ENCODE data around the gene FAM187B.

The FAM187B gene

DNA sequence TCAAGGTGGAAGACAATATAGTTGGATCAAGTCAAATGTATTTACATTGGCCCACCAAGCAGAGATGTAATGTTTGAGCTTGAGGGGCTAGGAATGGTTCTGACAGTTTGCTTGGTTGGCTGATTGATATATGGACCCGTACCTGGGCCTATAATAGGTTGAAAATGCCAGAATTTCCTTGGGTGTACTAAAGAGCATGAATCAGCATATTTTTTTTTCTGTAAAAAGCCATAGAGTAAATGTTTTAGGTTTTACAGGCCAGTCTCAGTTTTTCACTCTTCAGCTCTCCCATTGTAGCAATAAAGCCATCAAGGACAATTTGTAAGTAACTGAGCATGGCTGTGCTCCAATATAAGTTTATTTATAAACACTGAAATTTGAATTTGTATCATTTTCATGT is 47.2 kb downstream of the FAM187B start:
- WGBS (ENCODE audit: extremely low coverage, insufficient coverage, low lambda C conversion rate) = no CpG with 5 or more reads among the region's 1 CpG

DNA sequence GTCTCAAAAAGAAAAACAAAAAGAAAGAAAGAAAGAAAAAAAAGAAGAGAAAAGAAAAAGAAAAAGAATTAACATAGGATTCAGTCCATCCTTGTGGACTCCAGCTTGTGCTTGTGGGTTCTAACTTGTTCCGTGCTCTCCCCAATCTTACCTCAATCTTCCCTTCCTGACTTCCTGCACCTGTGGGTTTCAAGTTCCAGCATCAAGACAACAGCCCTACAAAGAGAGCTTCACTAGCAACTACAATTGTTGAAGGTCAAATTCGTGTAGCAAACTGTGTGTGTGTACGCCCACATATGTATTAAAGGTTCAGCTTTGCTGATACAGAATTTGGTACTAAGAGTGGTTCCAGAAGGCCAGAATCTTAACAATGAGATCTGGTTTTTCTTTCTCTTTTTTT is 48.7 kb downstream of the FAM187B start:
- Histone ChIP-seq H3K4me3 (ENCODE audit: low read length) (no peak overlapping the region), H3K9ac (ENCODE audit: low read length) (no peak overlapping the region), H3K18ac (ENCODE audit: low read length) (no peak overlapping the region), H3K79me2 (ENCODE audit: control insufficient read depth, insufficient read depth, low read length) (no peaks in the 10 kb centered on the region), H3K79me1 (ENCODE audit: low read length) (no peaks in the 10 kb centered on the region), H3K27me3 (ENCODE audit: insufficient read depth, low read length, poor library complexity) (no peaks in the 10 kb centered on the region), H3K56ac (ENCODE audit: low read length) (no peak overlapping the region), H3K27ac (ENCODE audit: low read depth, low read length) (no peak overlapping the region), H4K8ac (ENCODE audit: low read depth, low read length) (no peak overlapping the region), H4K5ac (ENCODE audit: low read length) (no peak overlapping the region), H3K36me3 (ENCODE audit: control insufficient read depth, insufficient read depth, low read length) (no peaks in the 10 kb centered on the region), H2AK5ac (ENCODE audit: low read length) (no peak overlapping the region), H3K4me2 (ENCODE audit: low read length) (no peak overlapping the region), H2BK5ac (ENCODE audit: low read length) (no peak overlapping the region), H3K4ac (ENCODE audit: low read depth, low read length) (no peak overlapping the region), H3K4me1 (ENCODE audit: control insufficient read depth, low read depth, low read length) (no peaks in the 10 kb centered on the region), H3K23ac (ENCODE audit: low read length) (no peak overlapping the region), H2BK15ac (replicated peaks; ENCODE audit: low read depth) (no peak overlapping the region), H2BK120ac (ENCODE audit: low read depth, low read length) (no peak overlapping the region)
- DNase-seq = no peak
- no CpG with 5 or more reads among the region's 3 CpGs for WGBS (ENCODE audit: extremely low coverage, insufficient coverage, low lambda C conversion rate)

More for the DNA sequence above, 47.2 kb downstream of the FAM187B start:
- H3K79me1 ChIP-seq (ENCODE audit: low read length) = no peaks in the 10 kb centered on the region
- H3K4me2 ChIP-seq (ENCODE audit: low read length) = no peak overlapping the region
- no peak overlapping the region for H2BK120ac ChIP-seq (ENCODE audit: low read depth, low read length)
- no peak overlapping the region for H3K23ac ChIP-seq (ENCODE audit: low read length)
- no peaks in the 10 kb centered on the region for H3K4me1 ChIP-seq (ENCODE audit: control insufficient read depth, low read depth, low read length)
- H3K79me2 ChIP-seq (ENCODE audit: control insufficient read depth, insufficient read depth, low read length) = no peaks in the 10 kb centered on the region
- H3K4ac ChIP-seq (ENCODE audit: low read depth, low read length) = no peak overlapping the region
- no peak overlapping the region for H3K9ac ChIP-seq (ENCODE audit: low read length)
- H3K4me3 ChIP-seq (ENCODE audit: low read length) = no peak overlapping the region
- no peak overlapping the region for H3K18ac ChIP-seq (ENCODE audit: low read length)
- no peak for DNase-seq
- no peak overlapping the region for H2BK15ac ChIP-seq (replicated peaks; ENCODE audit: low read depth)
- no peak overlapping the region for H4K8ac ChIP-seq (ENCODE audit: low read depth, low read length)
- no peak overlapping the region for H2BK5ac ChIP-seq (ENCODE audit: low read length)
- no peaks in the 10 kb centered on the region for H3K27me3 ChIP-seq (ENCODE audit: insufficient read depth, low read length, poor library complexity)
- no peak overlapping the region for H3K27ac ChIP-seq (ENCODE audit: low read depth, low read length)
- no peak overlapping the region for H4K5ac ChIP-seq (ENCODE audit: low read length)
- no peaks in the 10 kb centered on the region for H3K36me3 ChIP-seq (ENCODE audit: control insufficient read depth, insufficient read depth, low read length)
- no peak overlapping the region for H3K56ac ChIP-seq (ENCODE audit: low read length)
- H2AK5ac ChIP-seq (ENCODE audit: low read length) = no peak overlapping the region

DNA sequence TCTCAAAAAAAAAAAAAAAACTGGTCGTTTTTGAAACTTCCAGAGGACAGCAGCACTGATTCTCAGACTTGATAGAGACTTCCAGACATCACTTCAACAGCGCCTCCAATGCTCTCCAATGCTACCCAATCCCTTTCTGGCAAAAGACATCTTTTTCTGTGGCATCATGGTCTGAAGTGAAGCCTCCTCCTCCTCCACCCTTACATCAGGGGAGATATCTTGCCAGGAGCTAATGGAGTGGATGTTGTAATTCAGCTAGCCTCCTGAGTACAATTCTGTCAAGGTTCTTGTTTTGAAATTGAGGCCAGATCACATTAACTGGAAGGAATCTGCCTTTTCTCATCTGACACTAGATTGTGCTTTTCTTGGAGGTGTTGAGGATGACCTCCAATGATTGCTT is 49.8 kb downstream of the FAM187B start:
- DNase-seq = no peak
- Histone ChIP-seq H3K23ac (ENCODE audit: low read length) (no peak overlapping the region), H3K9ac (ENCODE audit: low read length) (no peak overlapping the region), H2AK5ac (ENCODE audit: low read length) (no peak overlapping the region), H4K8ac (ENCODE audit: low read depth, low read length) (no peak overlapping the region), H3K27me3 (ENCODE audit: insufficient read depth, low read length, poor library complexity) (no peaks in the 10 kb centered on the region), H3K27ac (ENCODE audit: low read depth, low read length) (no peak overlapping the region), H3K4me3 (ENCODE audit: low read length) (no peak overlapping the region), H2BK120ac (ENCODE audit: low read depth, low read length) (no peak overlapping the region), H3K79me1 (ENCODE audit: low read length) (no peaks in the 10 kb centered on the region), H3K4me2 (ENCODE audit: low read length) (no peak overlapping the region), H4K5ac (ENCODE audit: low read length) (no peak overlapping the region), H3K79me2 (ENCODE audit: control insufficient read depth, insufficient read depth, low read length) (no peaks in the 10 kb centered on the region), H2BK5ac (ENCODE audit: low read length) (no peak overlapping the region), H3K4me1 (ENCODE audit: control insufficient read depth, low read depth, low read length) (no peaks in the 10 kb centered on the region), H3K18ac (ENCODE audit: low read length) (no peak overlapping the region), H3K4ac (ENCODE audit: low read depth, low read length) (no peak overlapping the region), H2BK15ac (replicated peaks; ENCODE audit: low read depth) (no peak overlapping the region), H3K56ac (ENCODE audit: low read length) (no peak overlapping the region), H3K36me3 (ENCODE audit: control insufficient read depth, insufficient read depth, low read length) (no peaks in the 10 kb centered on the region)
- no CpG with 5 or more reads among the region's 2 CpGs for WGBS (ENCODE audit: extremely low coverage, insufficient coverage, low lambda C conversion rate)

DNA sequence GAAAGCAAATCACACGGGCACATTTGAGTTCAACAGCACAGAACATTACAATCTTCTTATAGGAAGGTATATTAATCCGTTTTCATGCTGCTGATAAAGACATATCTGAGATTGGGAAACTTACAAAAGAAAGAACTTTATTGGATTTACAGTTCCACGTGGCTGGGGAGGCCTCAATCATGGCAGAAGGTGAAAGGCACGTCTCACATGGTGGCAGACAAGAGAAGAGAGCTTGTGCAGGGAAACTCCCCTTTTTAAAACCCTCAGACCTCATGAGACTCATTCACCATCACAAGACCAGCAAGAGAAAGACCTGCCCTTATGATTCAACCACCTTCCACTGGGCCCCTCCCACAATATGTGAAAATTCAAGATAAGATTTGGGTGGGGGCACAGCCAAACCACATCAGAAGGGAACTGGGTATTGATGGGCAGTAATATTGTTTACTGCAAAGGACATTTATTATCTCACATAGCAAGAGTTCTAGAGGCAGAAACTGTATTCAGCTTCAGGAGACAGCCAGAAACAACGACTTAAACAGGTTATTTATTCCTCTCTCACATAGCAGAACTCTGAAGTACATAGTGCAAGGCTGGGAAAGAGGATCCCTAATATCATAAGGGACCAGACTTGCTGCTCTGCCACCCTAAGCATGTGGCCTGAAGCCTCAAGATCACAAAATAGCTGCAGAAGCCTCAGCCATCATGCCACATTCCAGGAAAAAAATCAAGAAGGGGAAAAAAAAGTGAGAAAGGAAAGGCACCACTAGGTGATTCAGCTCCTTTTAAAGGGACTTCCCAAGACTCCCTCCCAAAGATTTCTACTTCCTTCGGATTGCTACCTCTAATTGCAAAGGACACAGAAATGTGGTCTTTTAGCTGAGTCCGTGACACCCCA is 50.9 kb downstream of the FAM187B start:
- no peaks in the 10 kb centered on the region for H3K79me1 ChIP-seq (ENCODE audit: low read length)
- no peak for DNase-seq
- H3K18ac ChIP-seq (ENCODE audit: low read length) = no peak overlapping the region
- H3K79me2 ChIP-seq (ENCODE audit: control insufficient read depth, insufficient read depth, low read length) = no peaks in the 10 kb centered on the region
- no peak overlapping the region for H2AK5ac ChIP-seq (ENCODE audit: low read length)
- H3K27ac ChIP-seq (ENCODE audit: low read depth, low read length) = no peak overlapping the region
- H3K27me3 ChIP-seq (ENCODE audit: insufficient read depth, low read length, poor library complexity) = no peaks in the 10 kb centered on the region
- no peaks in the 10 kb centered on the region for H3K4me1 ChIP-seq (ENCODE audit: control insufficient read depth, low read depth, low read length)
- H3K4ac ChIP-seq (ENCODE audit: low read depth, low read length) = no peak overlapping the region
- no peak overlapping the region for H3K56ac ChIP-seq (ENCODE audit: low read length)
- no peak overlapping the region for H3K4me3 ChIP-seq (ENCODE audit: low read length)
- H2BK120ac ChIP-seq (ENCODE audit: low read depth, low read length) = no peak overlapping the region
- no peak overlapping the region for H2BK15ac ChIP-seq (replicated peaks; ENCODE audit: low read depth)
- no peak overlapping the region for H3K23ac ChIP-seq (ENCODE audit: low read length)
- H2BK5ac ChIP-seq (ENCODE audit: low read length) = no peak overlapping the region
- H3K36me3 ChIP-seq (ENCODE audit: control insufficient read depth, insufficient read depth, low read length) = no peaks in the 10 kb centered on the region
- no peak overlapping the region for H3K4me2 ChIP-seq (ENCODE audit: low read length)
- H4K5ac ChIP-seq (ENCODE audit: low read length) = no peak overlapping the region
- WGBS (ENCODE audit: extremely low coverage, insufficient coverage, low lambda C conversion rate) = no CpG with 5 or more reads among the region's 7 CpGs
- no peak overlapping the region for H3K9ac ChIP-seq (ENCODE audit: low read length)
- H4K8ac ChIP-seq (ENCODE audit: low read depth, low read length) = no peak overlapping the region

DNA sequence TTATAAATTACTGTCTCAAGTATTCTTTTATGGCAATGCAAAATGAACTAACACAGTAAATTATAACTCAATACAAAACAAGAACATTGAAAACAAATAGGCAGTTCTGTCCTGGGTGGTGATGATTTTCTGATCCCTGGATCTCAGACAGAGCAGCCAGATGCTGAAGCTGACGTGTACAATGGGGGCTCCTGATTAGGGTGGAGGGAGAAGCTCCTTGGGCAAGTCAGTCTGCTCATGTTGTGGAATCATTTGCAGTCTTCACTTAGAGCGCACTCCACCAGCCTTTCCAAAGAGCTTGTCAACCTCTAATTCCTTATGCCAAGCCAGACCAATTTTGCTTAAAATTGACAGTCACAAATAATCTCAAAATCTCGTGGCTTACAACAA is 52.4 kb downstream of the FAM187B start:
- no peaks in the 10 kb centered on the region for H3K36me3 ChIP-seq (ENCODE audit: control insufficient read depth, insufficient read depth, low read length)
- no peak for DNase-seq

More for the DNA sequence above, 52.4 kb downstream of the FAM187B start:
- Histone ChIP-seq H2BK15ac (replicated peaks; ENCODE audit: low read depth) (no peak overlapping the region), H3K23ac (ENCODE audit: low read length) (no peak overlapping the region), H2BK120ac (ENCODE audit: low read depth, low read length) (no peak overlapping the region), H3K79me2 (ENCODE audit: control insufficient read depth, insufficient read depth, low read length) (no peaks in the 10 kb centered on the region), H2BK5ac (ENCODE audit: low read length) (no peak overlapping the region), H3K4me3 (ENCODE audit: low read length) (no peak overlapping the region), H3K27ac (ENCODE audit: low read depth, low read length) (no peak overlapping the region), H3K56ac (ENCODE audit: low read length) (no peak overlapping the region), H2AK5ac (ENCODE audit: low read length) (no peak overlapping the region), H3K79me1 (ENCODE audit: low read length) (no peaks in the 10 kb centered on the region), H3K18ac (ENCODE audit: low read length) (no peak overlapping the region), H4K8ac (ENCODE audit: low read depth, low read length) (no peak overlapping the region), H3K4ac (ENCODE audit: low read depth, low read length) (no peak overlapping the region), H3K4me1 (ENCODE audit: control insufficient read depth, low read depth, low read length) (no peaks in the 10 kb centered on the region), H3K27me3 (ENCODE audit: insufficient read depth, low read length, poor library complexity) (no peaks in the 10 kb centered on the region), H4K5ac (ENCODE audit: low read length) (no peak overlapping the region), H3K9ac (ENCODE audit: low read length) (no peak overlapping the region), H3K4me2 (ENCODE audit: low read length) (no peak overlapping the region)
- no CpG with 5 or more reads among the region's 3 CpGs for WGBS (ENCODE audit: extremely low coverage, insufficient coverage, low lambda C conversion rate)

Measured in mesendoderm (in vitro differentiated cells).